Tibial nerve (tissue), 4 donors: ENCODE measurements around the gene MNT. TPM values are rescaled to one million over a fixed set of nuclear protein-coding genes. Genes with fewer than 3 reads are reported as not detected.
A peak's percentile ranks its signal among the peaks of the same experiment; 100 is the strongest.

ENCODE experiments used
- DNase-seq, 2 donors: peaks; one replicate each; pipeline ENCODE4 v3.0.0-alpha.2; 2019; ENCODE audit warnings: low spot score in 2 of 2
- H3K27ac ChIP-seq, 4 donors: fragments of 200-600 bp; sonication (generic) in 3 of 4; one replicate each; pipeline ENCODE4 v1.5.1; 2017 to 2019; ENCODE audit warnings: mild to moderate bottlenecking in 1 of 4
- H3K27me3 ChIP-seq, 2 donors: fragments of 200-600 bp; sonication (generic) in 1 of 2; one replicate each; pipeline versions ENCODE4 v1.5.1 to v1.6.0; 2017 to 2019
- H3K36me3 ChIP-seq, 3 donors: fragments of 200-600 bp; sonication (generic); one replicate each; pipeline ENCODE4 v1.5.1; 2018 to 2019
- H3K4me1 ChIP-seq, 4 donors: fragments of 200-600 bp; sonication (generic) in 3 of 4; one replicate each; pipeline ENCODE4 v1.5.1; 2017 to 2019
- H3K4me3 ChIP-seq, 4 donors: fragments of 200-600 bp; sonication (generic) in 3 of 4; one replicate each; pipeline ENCODE4 v1.5.1; 2017 to 2019; ENCODE audit warnings: mild to moderate bottlenecking in 1 of 4, moderate library complexity in 1 of 4
- H3K9me3 ChIP-seq, 4 donors: fragments of 200-600 bp; sonication (generic) in 3 of 4; one replicate each; pipeline ENCODE4 v1.5.1; 2017 to 2019
- CTCF ChIP-seq, 5 experiments: fragments of 200-600 bp in 3 of 5; fragments of 450-650 bp in 2 of 5; sonication (generic) in 3 of 5; IDR thresholded peaks; one replicate each; pipeline ENCODE4 v1.5.1; 2016 to 2019; ENCODE audit warnings: antibody characterized with exemption in 5 of 5, mild to moderate bottlenecking in 3 of 5, moderate library complexity in 2 of 5
- EP300 ChIP-seq, 2 donors: sonication (generic); formaldehyde crosslinking; IDR thresholded peaks; one replicate each; pipeline ENCODE4 v1.6.1; 2017; ENCODE audit warnings: antibody characterized with exemption in 2 of 2, mild to moderate bottlenecking in 1 of 2
- POLR2A ChIP-seq, 2 donors: fragments of 450-650 bp; IDR thresholded peaks; one replicate each; pipeline ENCODE4 v1.6.1; 2017; ENCODE audit warnings: antibody characterized with exemption in 2 of 2, mild to moderate bottlenecking in 2 of 2, moderate library complexity in 2 of 2
- whole genome bisulfite sequencing, 2 donors: methylation state at CpG; one replicate each; pipeline ENCODE4 v1.1.5; 2018; 5-methylcytosine and 5-hydroxymethylcytosine counted together
- total RNA-seq, 4 donors: library from RNA; depleted of rRNA; stranded (reverse); fragments of >200 nt; gene quantifications; one replicate each; pipeline ENCODE4 v1.1.0, GENCODE V29; 2016

The MNT gene
- total RNA-seq, 4 donors from 2014 or later, result 12.6 to 32.8 (median 14.9) TPM

GRCh38 chr17:2399572-2400473, 1.0 kb downstream of the MNT start:
- peak; percentile 92 to 93 for DNase-seq
- WGBS, 2 donors, result 0 to 1% methylated on average over 21 to 34 of the region's 82 CpGs
- peak overlapping the region; percentile 96 to 99 (median 99) for H3K27ac ChIP-seq
- peak overlapping the region; percentile 82 to 91 (median 84) for H3K4me3 ChIP-seq
- peaks cover 5 to 72% (median 57%) of the 10 kb centered on the region in 4 donors for H3K4me1 ChIP-seq
- H3K27me3 ChIP-seq, result no peaks in the 10 kb centered on the region
- peak; percentile 95 to 99 for TF ChIP-seq EP300 (IDR thresholded peaks at IDR 0.05)
- peak; percentile 86 to 96 for TF ChIP-seq POLR2A (IDR thresholded peaks at IDR 0.05)
- TF ChIP-seq CTCF (IDR thresholded peaks at IDR 0.05), result peak in 1 of 5 experiments; percentile 31
- H3K36me3 ChIP-seq, result no peaks in the 10 kb centered on the region
- H3K9me3 ChIP-seq, result no peaks in the 10 kb centered on the region

- H3K27ac ChIP-seq, result peak overlapping the region; percentile 96 to 99 (median 99)
- TF ChIP-seq POLR2A (IDR thresholded peaks at IDR 0.05), result no peak
- peak in 1 of 5 experiments; percentile 4 for TF ChIP-seq CTCF (IDR thresholded peaks at IDR 0.05)
- no peak for TF ChIP-seq EP300 (IDR thresholded peaks at IDR 0.05)
- DNase-seq, result peak in 1 of 2 donors; percentile 49
- 10 to 21% methylated on average over 27 to 28 of the region's 55 CpGs for WGBS, 2 donors
- peaks cover 5 to 72% (median 63%) of the 10 kb centered on the region in 4 donors for H3K4me1 ChIP-seq
- H3K9me3 ChIP-seq, result no peaks in the 10 kb centered on the region
- H3K27me3 ChIP-seq, result no peaks in the 10 kb centered on the region
- H3K36me3 ChIP-seq, result no peaks in the 10 kb centered on the region
- H3K4me3 ChIP-seq, result peak overlapping the region; percentile 82 to 91 (median 84)
Observed at GRCh38 chr17:2398655-2399571, 1.9 kb downstream of the MNT start.

GRCh38 chr17:2398182-2398581, 2.7 kb downstream of the MNT start:
- Histone ChIP-seq H3K36me3 (no peaks in the 10 kb centered on the region), H3K9me3 (no peaks in the 10 kb centered on the region), H3K27me3 (no peaks in the 10 kb centered on the region), H3K27ac (peak overlapping the region; percentile 96 to 99 (median 99)), H3K4me1 (peaks cover 5 to 65% (median 61%) of the 10 kb centered on the region in 4 donors), H3K4me3 (peak overlapping the region in 3 of 4 donors; percentile 82 to 91 (median 87))
- TF ChIP-seq EP300 (IDR thresholded peaks at IDR 0.05), result no peak
- TF ChIP-seq CTCF (IDR thresholded peaks at IDR 0.05), result no peak
- no peak for TF ChIP-seq POLR2A (IDR thresholded peaks at IDR 0.05)
- DNase-seq, result no peak
- 56 to 59% methylated on average over 9 to 10 of the region's 10 CpGs for WGBS, 2 donors

DNA sequence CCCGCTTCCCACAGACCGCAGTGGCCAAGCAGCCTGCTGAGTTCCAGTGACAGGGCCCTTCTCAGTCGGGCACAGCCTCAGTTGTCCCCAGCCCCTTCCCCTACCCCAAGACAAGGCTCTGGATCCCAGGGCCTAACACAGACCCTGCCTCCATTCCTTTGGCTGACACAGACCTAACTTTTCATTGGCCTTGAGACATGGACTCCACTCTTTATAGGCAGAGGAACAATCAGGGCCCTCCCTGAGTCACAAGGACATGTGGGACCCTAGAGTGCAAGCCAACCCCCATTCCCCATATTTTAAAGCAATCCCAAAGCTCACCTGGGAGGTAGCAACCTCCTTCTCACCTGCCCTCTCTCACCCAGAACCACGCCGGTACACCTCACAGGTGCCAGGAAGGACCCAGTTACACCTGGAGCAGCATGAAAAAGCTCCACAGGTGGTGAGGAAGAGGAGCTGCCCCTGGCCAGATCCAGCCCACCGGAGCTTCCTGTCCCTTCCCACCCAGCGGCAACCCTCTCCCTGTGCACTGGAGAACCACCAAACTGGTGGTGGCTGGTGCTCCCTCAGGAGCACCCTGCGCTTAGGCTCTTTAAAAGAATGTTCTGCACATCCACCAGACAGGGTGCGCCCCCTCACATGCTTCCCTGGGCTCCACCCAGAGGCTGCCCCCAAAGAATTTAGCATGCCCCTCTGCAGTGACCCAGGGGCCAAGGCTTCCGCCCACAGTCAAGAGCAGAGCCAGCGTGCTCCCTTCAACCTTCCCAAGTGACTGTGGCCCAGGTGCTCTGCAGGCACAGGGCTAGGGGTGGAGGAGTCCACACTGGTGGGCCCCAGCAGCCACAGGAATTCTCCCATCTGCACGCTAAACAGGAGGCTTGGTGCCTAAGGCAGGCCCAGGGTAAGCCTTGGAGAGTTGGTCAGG, 3.4 kb downstream of the MNT start:
- Histone ChIP-seq H3K4me1 (peaks cover 5 to 59% (median 55%) of the 10 kb centered on the region in 4 donors), H3K27ac (peak overlapping the region; percentile 96 to 99 (median 99)), H3K4me3 (peak overlapping the region; percentile 4 to 46 (median 22)), H3K36me3 (no peaks in the 10 kb centered on the region), H3K9me3 (no peaks in the 10 kb centered on the region), H3K27me3 (no peaks in the 10 kb centered on the region)
- WGBS, 2 donors, result 54 to 71% methylated on average over 9 to 10 of the region's 12 CpGs
- DNase-seq, result no peak
- TF ChIP-seq POLR2A (IDR thresholded peaks at IDR 0.05) (no peak), EP300 (IDR thresholded peaks at IDR 0.05) (no peak)
